ENCODE data around the gene USP8.

GRCh38 chr15:50556642-50557371, 132.6 kb downstream of the USP8 start:
- TF ChIP-seq CTCF (IDR thresholded peaks at IDR 0.05; ENCODE audit: low read depth, low read length): no peak
- no peak for TF ChIP-seq POLR2A (IDR thresholded peaks at IDR 0.05; ENCODE audit: extremely low read depth, insufficient read length)
- TF ChIP-seq MAX (IDR thresholded peaks at IDR 0.05; ENCODE audit: low read depth, low read length): no peak
- TF ChIP-seq MYC (IDR thresholded peaks at IDR 0.05; ENCODE audit: low read depth, low read length): no peak
